Loucy (cell line): ENCODE measurements around the gene HRH2.

ENCODE experiments used
- H2AFZ ChIP-seq: fragments of 200-600 bp; sonication (generic); 2 replicates; pipeline ENCODE4 v1.6.0; 2016; ENCODE audit warnings: antibody characterized with exemption, mild to moderate bottlenecking, low read length, moderate library complexity
- H3F3A ChIP-seq: fragments of 200-600 bp; 2 replicates; pipeline ENCODE4 v1.6.0; 2016; ENCODE audit warnings: antibody characterized with exemption, low read depth, mild to moderate bottlenecking
- H3K27me3 ChIP-seq: fragments of 200-600 bp; sonication (generic); 2 replicates; pipeline ENCODE4 v1.6.1; 2014; ENCODE audit warnings: low read length, mild to moderate bottlenecking; ENCODE audit not compliant: insufficient read depth, poor library complexity, severe bottlenecking
- H3K36me3 ChIP-seq: fragments of 200-600 bp; sonication (generic); 2 replicates; pipeline ENCODE4 v1.6.1; 2016; ENCODE audit warnings: low read length; ENCODE audit not compliant: insufficient read depth
- H3K4me1 ChIP-seq: fragments of 200-600 bp; sonication (generic); 2 replicates; pipeline ENCODE4 v1.5.1; 2014; ENCODE audit warnings: low read length, mild to moderate bottlenecking; ENCODE audit not compliant: insufficient read depth, poor library complexity, severe bottlenecking
- H3K4me2 ChIP-seq: fragments of 200-600 bp; sonication (generic); 2 replicates; pipeline ENCODE4 v1.6.0; 2014; ENCODE audit warnings: antibody characterized with exemption, low read length, low read depth, mild to moderate bottlenecking; ENCODE audit not compliant: poor library complexity, severe bottlenecking
- H3K4me3 ChIP-seq: fragments of 200-600 bp; sonication (generic); 2 replicates; pipeline ENCODE4 v1.5.1; 2014; ENCODE audit warnings: low read length, mild to moderate bottlenecking, mixed read lengths; ENCODE audit not compliant: poor library complexity, severe bottlenecking
- H3K79me2 ChIP-seq: fragments of 200-600 bp; sonication (generic); 2 replicates; pipeline ENCODE4 v1.6.1; 2014; ENCODE audit warnings: low read length; ENCODE audit not compliant: insufficient read depth
- H3K9ac ChIP-seq: fragments of 200-600 bp; sonication (generic); 2 replicates; pipeline ENCODE4 v1.6.0; 2014; ENCODE audit warnings: mild to moderate bottlenecking, low read depth, low read length, moderate library complexity; ENCODE audit not compliant: poor library complexity, severe bottlenecking
- H3K9me2 ChIP-seq: fragments of 200-600 bp; sonication (generic); replicated peaks from 2 replicates; pipeline ENCODE4 v1.6.1; 2016; ENCODE audit warnings: low read depth, low read length, mixed read lengths
- H3K9me3 ChIP-seq: fragments of 200-600 bp; sonication (generic); 2 replicates; pipeline ENCODE4 v1.6.1; 2014; ENCODE audit warnings: mild to moderate bottlenecking, antibody characterized with exemption, low read length, low read depth; ENCODE audit not compliant: insufficient read depth
- H4K20me1 ChIP-seq: fragments of 200-600 bp; sonication (generic); 2 replicates; pipeline ENCODE4 v1.6.0; 2014; ENCODE audit warnings: antibody characterized with exemption, low read length, mild to moderate bottlenecking; ENCODE audit not compliant: insufficient read depth, poor library complexity, severe bottlenecking
- EZH2phosphoT487 ChIP-seq: fragments of 200-600 bp; IDR thresholded peaks from 2 replicates; pipeline ENCODE4 v1.6.1; 2018; ENCODE audit warnings: antibody characterized with exemption, mild to moderate bottlenecking, moderate library complexity, borderline replicate concordance
- TF ChIP-seq, protein P1 (sequence below): fragments of 200-600 bp; sonication (generic); conservative IDR thresholded peaks from 2 replicates; pipeline ENCODE4 v1.5.1; 2014; ENCODE audit warnings: mild to moderate bottlenecking, antibody characterized with exemption, low read length

The HRH2 gene

DNA sequence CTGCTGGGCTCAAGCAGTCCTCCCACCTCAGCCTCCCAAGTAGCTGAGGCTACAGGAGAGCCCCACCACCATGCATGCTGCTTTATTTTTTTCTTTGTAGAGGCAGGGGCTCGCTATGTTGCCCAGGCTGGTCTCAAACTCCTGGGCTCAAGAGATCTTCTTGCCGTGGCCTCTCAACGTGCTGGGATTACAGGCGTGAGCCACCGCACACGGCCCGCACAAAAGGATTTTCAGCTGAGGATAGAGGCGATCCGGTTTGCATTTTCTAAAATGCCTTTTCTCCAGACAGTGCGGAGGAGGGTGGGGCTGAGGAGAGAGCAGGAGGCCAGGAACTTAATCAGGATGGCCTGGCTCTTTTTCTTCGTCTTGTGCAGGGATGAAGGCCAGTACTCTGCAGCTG is 6.9 kb downstream of the HRH2 start:
- no peaks in the 10 kb centered on the region for H3K9me3 ChIP-seq
- H3K4me2 ChIP-seq = no peak overlapping the region
- no peak overlapping the region for H2AFZ ChIP-seq
- no peaks in the 10 kb centered on the region for H3K4me1 ChIP-seq
- H3K79me2 ChIP-seq = peaks cover 14% of the 10 kb centered on the region; the same call in 1 of the 2 replicates
- H3F3A ChIP-seq = no peaks in the 10 kb centered on the region
- H3K4me3 ChIP-seq = no peak overlapping the region
- no peaks in the 10 kb centered on the region for H3K36me3 ChIP-seq
- no peak overlapping the region for H3K9ac ChIP-seq
- TF ChIP-seq, protein P1, sequence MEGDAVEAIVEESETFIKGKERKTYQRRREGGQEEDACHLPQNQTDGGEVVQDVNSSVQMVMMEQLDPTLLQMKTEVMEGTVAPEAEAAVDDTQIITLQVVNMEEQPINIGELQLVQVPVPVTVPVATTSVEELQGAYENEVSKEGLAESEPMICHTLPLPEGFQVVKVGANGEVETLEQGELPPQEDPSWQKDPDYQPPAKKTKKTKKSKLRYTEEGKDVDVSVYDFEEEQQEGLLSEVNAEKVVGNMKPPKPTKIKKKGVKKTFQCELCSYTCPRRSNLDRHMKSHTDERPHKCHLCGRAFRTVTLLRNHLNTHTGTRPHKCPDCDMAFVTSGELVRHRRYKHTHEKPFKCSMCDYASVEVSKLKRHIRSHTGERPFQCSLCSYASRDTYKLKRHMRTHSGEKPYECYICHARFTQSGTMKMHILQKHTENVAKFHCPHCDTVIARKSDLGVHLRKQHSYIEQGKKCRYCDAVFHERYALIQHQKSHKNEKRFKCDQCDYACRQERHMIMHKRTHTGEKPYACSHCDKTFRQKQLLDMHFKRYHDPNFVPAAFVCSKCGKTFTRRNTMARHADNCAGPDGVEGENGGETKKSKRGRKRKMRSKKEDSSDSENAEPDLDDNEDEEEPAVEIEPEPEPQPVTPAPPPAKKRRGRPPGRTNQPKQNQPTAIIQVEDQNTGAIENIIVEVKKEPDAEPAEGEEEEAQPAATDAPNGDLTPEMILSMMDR = no peak
- no peak for TF ChIP-seq EZH2phosphoT487
- no peaks in the 10 kb centered on the region for H3K9me2 ChIP-seq
- H4K20me1 ChIP-seq = no peaks in the 10 kb centered on the region
- no peaks in the 10 kb centered on the region for H3K27me3 ChIP-seq

DNA sequence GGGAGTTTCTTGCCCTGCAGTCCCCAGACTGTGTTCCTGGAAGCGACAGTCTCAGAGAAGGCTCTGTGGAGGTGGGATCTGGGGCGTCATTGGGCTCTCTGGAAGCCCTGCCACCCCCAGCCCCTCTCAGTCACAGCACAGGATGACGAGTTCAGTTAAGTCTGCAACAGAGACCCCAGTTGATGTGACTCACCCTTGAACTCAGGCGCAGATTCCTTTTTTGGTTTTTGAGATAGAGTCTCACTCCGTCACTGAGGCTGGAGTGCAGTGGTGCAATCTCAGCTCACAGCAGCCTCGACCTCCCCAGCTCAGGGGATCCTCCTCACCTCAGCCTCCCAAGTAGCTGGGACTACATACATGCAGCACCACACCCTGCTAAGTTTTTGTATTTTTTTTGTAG is 8.3 kb downstream of the HRH2 start:
- Histone ChIP-seq H2AFZ (no peak overlapping the region), H3K27me3 (no peaks in the 10 kb centered on the region), H3K9me3 (no peaks in the 10 kb centered on the region), H3K79me2 (peaks cover 9% of the 10 kb centered on the region; the same call in 1 of the 2 replicates), H3F3A (no peaks in the 10 kb centered on the region), H4K20me1 (no peaks in the 10 kb centered on the region), H3K9me2 (no peaks in the 10 kb centered on the region), H3K4me1 (no peaks in the 10 kb centered on the region), H3K9ac (no peak overlapping the region), H3K36me3 (no peaks in the 10 kb centered on the region), H3K4me2 (no peak overlapping the region), H3K4me3 (no peak overlapping the region)
- TF ChIP-seq, protein P1 = no peak
- TF ChIP-seq EZH2phosphoT487 = no peak

DNA sequence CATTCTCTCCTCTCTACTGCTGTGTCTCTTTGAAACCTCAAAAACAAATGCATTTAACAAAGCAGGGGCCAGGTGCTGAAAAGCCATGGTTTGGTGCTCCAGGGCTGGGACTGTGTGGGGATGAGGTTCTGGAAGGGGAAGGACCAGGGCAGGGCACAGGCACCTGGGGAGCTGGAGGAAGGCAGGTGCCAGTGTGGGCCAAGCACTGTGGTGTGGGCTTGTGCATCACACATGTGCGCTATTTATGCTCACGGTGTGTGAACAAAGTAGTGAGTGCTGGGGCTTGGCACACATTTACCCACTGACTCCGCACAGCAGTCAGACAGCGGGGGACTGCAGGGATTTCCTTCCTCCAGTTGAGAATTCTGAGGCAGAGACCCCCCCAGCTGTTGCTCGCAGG is 10.1 kb downstream of the HRH2 start:
- H3K4me3 ChIP-seq = no peak overlapping the region
- H3K36me3 ChIP-seq = no peaks in the 10 kb centered on the region
- H3K79me2 ChIP-seq = peaks cover 9% of the 10 kb centered on the region; the same call in 1 of the 2 replicates
- no peaks in the 10 kb centered on the region for H3K4me1 ChIP-seq
- H3K9me3 ChIP-seq = no peaks in the 10 kb centered on the region
- no peak overlapping the region for H2AFZ ChIP-seq
- H3F3A ChIP-seq = no peaks in the 10 kb centered on the region
- H3K9ac ChIP-seq = no peak overlapping the region
- TF ChIP-seq EZH2phosphoT487 = no peak
- TF ChIP-seq, protein P1 = no peak
- H3K27me3 ChIP-seq = no peaks in the 10 kb centered on the region
- no peaks in the 10 kb centered on the region for H4K20me1 ChIP-seq
- no peak overlapping the region for H3K4me2 ChIP-seq
- H3K9me2 ChIP-seq = no peaks in the 10 kb centered on the region
